WI38 (cell line): Measurements from ENCODE around the gene PRPH.
"Not testable (repeated sequence)": the region's sequence is repeated elsewhere in the genome, so short reads cannot be mapped to it uniquely, and the experiment has no call there.

Experiments used
- H3K4me3 ChIP-seq: 2 replicates; pipeline ENCODE4 v1.5.1; 2011; ENCODE audit warnings: low read depth, mild to moderate bottlenecking, control low read depth, low read length
- CTCF ChIP-seq: IDR thresholded peaks from 2 replicates; pipeline ENCODE4 v1.5.1; 2012; ENCODE audit warnings: low read depth, mild to moderate bottlenecking, control low read depth, low read length

Gene PRPH

GRCh38 chr12:49297695-49298060, 2.7 kb downstream of the PRPH start:
- H3K4me3 ChIP-seq, result no peak overlapping the region
- no peak for TF ChIP-seq CTCF

- H3K4me3 ChIP-seq, result no peak overlapping the region
- TF ChIP-seq CTCF, result no peak
Measured at GRCh38 chr12:49298160-49298559, 3.2 kb downstream of the PRPH start.

- H3K4me3 ChIP-seq, result no peak overlapping the region
- TF ChIP-seq CTCF, result no peak
Measured at GRCh38 chr12:49301760-49302159, 6.8 kb downstream of the PRPH start.

GRCh38 chr12:49304161-49304560, 9.2 kb downstream of the PRPH start:
- no peak overlapping the region for H3K4me3 ChIP-seq
- no peak for TF ChIP-seq CTCF

GRCh38 chr12:49305762-49306510, 11.0 kb downstream of the PRPH start:
- no peak for TF ChIP-seq CTCF
- no peak overlapping the region for H3K4me3 ChIP-seq

GRCh38 chr12:49309386-49309785, 14.4 kb downstream of the PRPH start:
- H3K4me3 ChIP-seq, result no peak overlapping the region
- TF ChIP-seq CTCF, result no peak

GRCh38 chr12:49310451-49311000, 15.6 kb downstream of the PRPH start:
- not testable (repeated sequence) for H3K4me3 ChIP-seq

GRCh38 chr12:49314811-49315210, 19.9 kb downstream of the PRPH start:
- no peak overlapping the region for H3K4me3 ChIP-seq
- no peak for TF ChIP-seq CTCF

GRCh38 chr12:49317118-49317517, 22.2 kb downstream of the PRPH start:
- H3K4me3 ChIP-seq, result not testable (repeated sequence)

GRCh38 chr12:49320411-49321103, 25.6 kb downstream of the PRPH start:
- H3K4me3 ChIP-seq, result not testable (repeated sequence)
